HG03095 (cell line): ENCODE results near the gene PRR36.

Source experiments
- ATAC-seq: cut with Tn5 transposase; IDR thresholded peaks from one replicate; pipeline ENCODE4 v1.9.1; 2021; ENCODE audit warnings: moderate library complexity; ENCODE audit not compliant: unreplicated experiment

The PRR36 gene

DNA sequence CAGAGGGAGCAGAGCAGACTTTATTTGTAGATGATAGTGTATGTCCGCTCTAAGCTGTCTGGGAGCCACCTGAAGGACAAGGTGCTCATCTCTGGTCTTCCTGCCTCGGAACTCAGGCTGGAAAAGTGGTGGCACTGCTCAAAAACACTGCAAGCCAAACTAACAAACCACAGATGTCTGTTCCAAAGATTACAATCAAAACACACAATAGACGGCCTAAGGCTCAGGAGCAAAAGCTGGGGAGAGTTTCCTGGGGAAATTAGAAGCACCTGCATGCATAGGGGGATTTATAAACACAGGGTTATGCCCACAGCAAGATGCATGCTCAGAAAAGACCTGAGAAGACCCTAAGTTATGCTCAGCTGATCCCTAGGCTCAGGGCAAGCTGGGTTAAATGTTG lies 53.6 kb downstream of the PRR36 start:
- no peak for ATAC-seq

DNA sequence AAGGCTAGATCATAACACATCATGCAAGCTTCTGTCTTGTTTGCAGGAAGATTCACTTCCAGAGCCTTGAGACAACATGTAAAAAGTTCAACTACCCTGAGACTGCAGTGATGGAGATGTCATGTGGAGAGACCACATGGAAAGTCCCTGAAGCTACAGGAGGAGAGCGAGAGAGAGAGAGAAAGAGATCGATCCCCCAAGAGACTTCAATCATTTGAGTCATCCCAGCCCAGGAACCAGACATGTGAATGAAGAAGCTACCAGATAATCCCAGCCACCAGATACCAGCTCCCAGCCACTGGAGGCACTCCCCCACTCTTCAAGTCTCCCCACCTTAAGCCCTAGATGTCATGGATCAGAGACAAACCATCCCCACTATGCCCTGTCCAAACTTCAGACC lies 54.9 kb downstream of the PRR36 start:
- ATAC-seq: no peak

DNA sequence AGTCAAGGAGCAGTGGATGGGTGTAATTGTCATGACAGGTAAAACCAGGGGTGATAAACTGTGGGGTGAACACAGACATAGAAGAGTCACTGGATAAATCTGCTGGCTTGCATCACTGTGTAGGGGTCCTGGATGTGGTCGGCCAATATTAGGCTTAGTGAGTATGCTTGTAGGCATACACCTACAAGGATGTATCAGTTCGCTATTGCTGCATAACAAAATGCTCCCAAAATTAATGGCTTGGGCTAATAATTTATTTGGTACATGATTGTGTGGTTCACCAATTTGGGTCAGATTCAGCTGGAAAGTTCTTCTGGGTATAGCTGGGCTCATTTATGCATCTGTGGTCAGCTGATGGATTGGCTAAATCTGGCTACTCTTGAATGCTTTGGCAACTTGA lies 55.4 kb downstream of the PRR36 start:
- no peak for ATAC-seq
